ENCODE data around the gene BMPER. TPM values are rescaled to one million over a fixed set of nuclear protein-coding genes. Genes with fewer than 3 reads are reported as not detected.

Gene BMPER
- total RNA-seq, 4 donors from 2014 or later = 0.65 to 6.5 (median 3.5) TPM

DNA sequence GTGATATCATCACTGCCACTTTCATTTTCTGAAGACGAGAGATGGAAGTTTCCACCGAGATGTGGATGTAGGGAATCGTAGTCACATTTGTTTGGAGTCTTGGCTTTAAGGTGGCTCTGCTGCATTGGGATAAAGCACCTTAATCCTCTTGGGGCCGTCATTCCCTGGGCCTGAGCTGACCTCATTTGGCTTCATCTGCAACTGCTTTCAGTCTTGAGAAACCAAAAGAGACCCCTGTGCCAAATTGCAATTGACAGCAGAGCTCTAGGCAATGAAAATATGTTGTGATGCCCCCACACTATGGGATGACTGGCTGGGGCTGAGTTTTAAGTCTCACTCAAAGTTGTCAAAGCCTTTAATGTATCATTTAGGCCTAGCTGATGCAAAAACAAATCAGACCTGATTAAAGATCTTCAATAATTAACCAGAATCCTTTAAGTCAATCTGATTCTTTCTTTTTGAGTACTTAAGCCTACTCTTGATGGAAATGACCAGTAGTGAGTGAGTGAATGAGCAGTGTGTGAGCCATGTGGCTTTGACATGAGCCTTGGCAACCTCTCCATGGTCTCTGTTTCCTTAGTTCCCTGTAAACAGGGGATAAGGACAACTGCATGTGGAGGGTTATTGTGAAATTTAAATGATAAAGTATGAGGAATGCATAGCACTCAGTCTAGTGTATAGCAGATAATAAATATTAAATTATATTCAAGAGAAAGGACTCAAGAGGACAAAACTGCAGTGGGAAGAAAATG is 155.0 kb downstream of the BMPER start:
- 72% methylated on average over 4 of the region's 4 CpGs for WGBS

DNA sequence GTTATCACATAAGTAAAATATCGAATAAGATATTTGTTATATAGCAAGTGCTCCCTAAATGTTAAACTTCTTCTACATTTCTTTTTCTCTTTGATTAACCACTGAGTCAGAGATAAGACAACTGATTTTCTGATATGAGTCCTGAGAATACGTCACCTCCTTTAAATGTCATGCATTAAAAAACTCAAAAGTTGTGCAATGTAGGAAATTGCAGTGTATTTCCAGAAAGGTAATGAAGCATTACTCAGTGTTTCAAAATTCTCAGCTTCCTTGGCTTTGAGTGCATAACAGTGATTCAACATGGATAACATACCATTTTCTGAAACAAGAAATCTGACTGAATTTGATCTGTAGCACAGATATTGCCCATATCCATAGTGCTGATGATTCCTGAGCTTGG is 155.8 kb downstream of the BMPER start:
- H3K27ac ChIP-seq (replicated peaks in 1 of 4) = no peak overlapping the region
- H3K4me3 ChIP-seq = no peak overlapping the region
- no peaks in the 10 kb centered on the region for H3K36me3 ChIP-seq
- TF ChIP-seq POLR2A (IDR thresholded peaks at IDR 0.05; ENCODE audit: low read depth) (no peak), EP300 (IDR thresholded peaks at IDR 0.05) (no peak), POLR2AphosphoS5 (IDR thresholded peaks at IDR 0.05) (no peak)
- TF ChIP-seq, protein P1, sequence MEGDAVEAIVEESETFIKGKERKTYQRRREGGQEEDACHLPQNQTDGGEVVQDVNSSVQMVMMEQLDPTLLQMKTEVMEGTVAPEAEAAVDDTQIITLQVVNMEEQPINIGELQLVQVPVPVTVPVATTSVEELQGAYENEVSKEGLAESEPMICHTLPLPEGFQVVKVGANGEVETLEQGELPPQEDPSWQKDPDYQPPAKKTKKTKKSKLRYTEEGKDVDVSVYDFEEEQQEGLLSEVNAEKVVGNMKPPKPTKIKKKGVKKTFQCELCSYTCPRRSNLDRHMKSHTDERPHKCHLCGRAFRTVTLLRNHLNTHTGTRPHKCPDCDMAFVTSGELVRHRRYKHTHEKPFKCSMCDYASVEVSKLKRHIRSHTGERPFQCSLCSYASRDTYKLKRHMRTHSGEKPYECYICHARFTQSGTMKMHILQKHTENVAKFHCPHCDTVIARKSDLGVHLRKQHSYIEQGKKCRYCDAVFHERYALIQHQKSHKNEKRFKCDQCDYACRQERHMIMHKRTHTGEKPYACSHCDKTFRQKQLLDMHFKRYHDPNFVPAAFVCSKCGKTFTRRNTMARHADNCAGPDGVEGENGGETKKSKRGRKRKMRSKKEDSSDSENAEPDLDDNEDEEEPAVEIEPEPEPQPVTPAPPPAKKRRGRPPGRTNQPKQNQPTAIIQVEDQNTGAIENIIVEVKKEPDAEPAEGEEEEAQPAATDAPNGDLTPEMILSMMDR (IDR thresholded peaks at IDR 0.05) = no peak
- intact Hi-C loops (cut with DNase I) = no loop called here
- DNase-seq (ENCODE audit: extremely low spot score) = no peak
- H3K9me3 ChIP-seq = no peaks in the 10 kb centered on the region
- peaks cover 0 to 38% (median 24%) of the 10 kb centered on the region in 4 donors for H3K4me1 ChIP-seq
- H3K27me3 ChIP-seq = no peaks in the 10 kb centered on the region
- 82% methylated on average over 2 of the region's 2 CpGs for WGBS

More for the DNA sequence above, 155.0 kb downstream of the BMPER start:
- DNase-seq (ENCODE audit: extremely low spot score) = no peak
- no peak for TF ChIP-seq POLR2A (IDR thresholded peaks at IDR 0.05; ENCODE audit: low read depth)
- peaks cover 0 to 32% (median 20%) of the 10 kb centered on the region in 4 donors for H3K4me1 ChIP-seq
- intact Hi-C loops (cut with DNase I) = no loop called here
- no peaks in the 10 kb centered on the region for H3K27me3 ChIP-seq
- no peaks in the 10 kb centered on the region for H3K36me3 ChIP-seq
- H3K9me3 ChIP-seq = no peaks in the 10 kb centered on the region
- no peak overlapping the region for H3K4me3 ChIP-seq
- no peak overlapping the region for H3K27ac ChIP-seq (replicated peaks in 1 of 4)

DNA sequence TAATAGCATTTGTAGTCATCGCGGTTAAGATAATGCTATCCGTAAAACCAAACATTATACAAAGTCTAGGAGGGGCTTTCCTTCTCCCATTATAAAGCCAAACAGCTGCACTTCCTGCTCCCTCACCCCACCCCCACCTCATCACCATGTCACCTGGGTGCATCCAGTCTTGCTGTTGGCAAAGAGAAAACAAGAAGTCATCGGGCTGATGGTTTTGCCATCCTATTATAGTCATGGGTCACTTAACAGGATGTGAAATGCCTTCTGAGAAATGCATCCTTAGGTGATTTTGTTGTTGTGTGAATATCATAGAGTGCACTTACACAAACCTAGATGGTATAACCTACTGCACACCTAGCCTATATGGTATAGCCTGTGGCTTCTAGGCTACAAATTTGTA is 157.0 kb downstream of the BMPER start:
- DNase-seq (ENCODE audit: extremely low spot score) = no peak
- peaks cover 0 to 50% (median 27%) of the 10 kb centered on the region in 4 donors for H3K4me1 ChIP-seq
- intact Hi-C loops (cut with DNase I) = no loop called here
- no peaks in the 10 kb centered on the region for H3K36me3 ChIP-seq
- 94% methylated on average over 4 of the region's 4 CpGs for WGBS
- H3K9me3 ChIP-seq = no peaks in the 10 kb centered on the region
- no peak overlapping the region for H3K27ac ChIP-seq (replicated peaks in 1 of 4)
- H3K4me3 ChIP-seq = no peak overlapping the region
- no peak for TF ChIP-seq POLR2AphosphoS5 (IDR thresholded peaks at IDR 0.05)
- TF ChIP-seq EP300 (IDR thresholded peaks at IDR 0.05) = no peak
- TF ChIP-seq, protein P1 (IDR thresholded peaks at IDR 0.05) = no peak
- TF ChIP-seq POLR2A (IDR thresholded peaks at IDR 0.05; ENCODE audit: low read depth) = no peak
- no peaks in the 10 kb centered on the region for H3K27me3 ChIP-seq

DNA sequence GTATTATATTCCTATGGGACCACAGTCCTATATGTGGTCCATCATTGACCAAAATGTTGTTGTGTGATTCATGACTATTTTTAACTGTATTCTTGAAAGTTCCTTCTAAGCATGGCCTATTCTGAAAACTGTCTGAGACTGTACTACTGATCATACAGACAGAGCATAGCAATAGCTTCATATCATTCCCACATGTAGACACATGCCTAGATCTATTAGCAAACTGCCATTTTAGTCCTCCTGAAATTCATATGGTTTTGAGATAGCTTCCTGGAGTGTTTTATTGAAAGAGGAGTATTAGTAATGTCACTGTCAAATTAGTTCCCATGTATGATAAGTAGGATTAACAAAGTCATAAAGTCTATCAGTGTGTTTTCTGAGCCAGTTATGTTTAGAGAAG is 157.5 kb downstream of the BMPER start:
- Histone ChIP-seq H3K27ac (replicated peaks in 1 of 4) (no peak overlapping the region), H3K9me3 (no peaks in the 10 kb centered on the region), H3K27me3 (no peaks in the 10 kb centered on the region), H3K4me3 (no peak overlapping the region), H3K36me3 (no peaks in the 10 kb centered on the region), H3K4me1 (peaks cover 0 to 50% (median 27%) of the 10 kb centered on the region in 4 donors)
- DNase-seq (ENCODE audit: extremely low spot score) = no peak
- no peak for TF ChIP-seq POLR2AphosphoS5 (IDR thresholded peaks at IDR 0.05)
- TF ChIP-seq, protein P1 (IDR thresholded peaks at IDR 0.05) = no peak
- TF ChIP-seq POLR2A (IDR thresholded peaks at IDR 0.05; ENCODE audit: low read depth) = no peak
- TF ChIP-seq EP300 (IDR thresholded peaks at IDR 0.05) = no peak
- intact Hi-C loops (cut with DNase I) = no loop called here

DNA sequence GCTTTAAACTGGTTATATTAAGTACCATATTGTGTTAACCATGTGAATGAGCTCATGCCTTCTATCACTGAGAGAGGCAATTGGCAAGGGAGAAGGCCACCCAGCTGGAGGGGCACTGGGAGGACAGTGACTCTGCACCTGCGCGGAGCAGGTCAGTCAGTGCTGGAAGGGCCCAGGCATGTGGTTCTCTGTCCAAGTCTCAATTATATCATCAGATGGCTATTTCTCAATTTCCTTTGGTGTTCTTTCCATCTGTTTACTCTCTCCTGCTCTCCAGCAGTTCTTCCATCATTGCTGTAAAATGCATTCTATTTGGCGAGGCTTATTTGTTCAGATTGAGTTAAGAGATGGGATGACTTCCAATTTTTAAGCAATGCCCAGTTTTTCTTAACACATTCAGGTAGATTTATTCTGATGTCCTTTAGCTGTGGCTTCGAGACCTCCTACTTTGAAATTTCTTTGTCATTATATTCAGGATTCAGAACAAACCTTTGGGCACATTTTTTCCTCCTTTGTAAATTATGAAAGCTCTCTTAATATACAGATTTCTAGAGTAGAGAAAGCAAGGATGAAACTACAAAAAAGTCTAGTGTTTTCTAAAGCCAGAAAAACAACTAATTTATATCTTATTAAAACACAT is 159.3 kb downstream of the BMPER start:
- Histone ChIP-seq H3K27ac (replicated peaks in 1 of 4) (peak overlapping the region in 1 of 4 donors; percentile 31), H3K36me3 (no peaks in the 10 kb centered on the region), H3K27me3 (no peaks in the 10 kb centered on the region), H3K4me3 (no peak overlapping the region), H3K4me1 (peaks cover 0 to 36% (median 22%) of the 10 kb centered on the region in 4 donors), H3K9me3 (no peaks in the 10 kb centered on the region)
- intact Hi-C loops (cut with DNase I) = no loop called here
- no peak for DNase-seq (ENCODE audit: extremely low spot score)
- TF ChIP-seq, protein P1 (IDR thresholded peaks at IDR 0.05) = no peak
- TF ChIP-seq POLR2AphosphoS5 (IDR thresholded peaks at IDR 0.05) = peak in 1 of 2 donors; percentile 25
- WGBS = 51% methylated on average over 4 of the region's 4 CpGs

Data from esophagus muscularis mucosa (tissue), 4 donors.